HepG2 (cell line): Measurements from ENCODE around the gene ACP1. TPM values are rescaled to one million over a fixed set of nuclear protein-coding genes. Genes with fewer than 3 reads are reported as not detected.

Source experiments
- ATAC-seq: fragments of 200-7000 bp; cut with Tn5 transposase; 3 replicates; pipeline ENCODE4 v1.9.1; 2020; ENCODE audit warnings: mild to moderate bottlenecking, moderate library complexity
- BruUV-seq: library from RNA; stranded (reverse); fragments of 400-500 nt; replicated peaks from 2 replicates; lab custom pipeline; 2021; lab: Mats Ljungman, UMichigan
- CTCF ChIA-PET: fragments of 300-600 bp; formaldehyde crosslinking; extraction: SDS; loops from one replicate; lab custom pipeline; 2021; ENCODE audit warnings: low total read pairs, inconsistent platforms, low intra/inter-chr PET ratio; lab: Yijun Ruan, JAX
- POLR2A ChIA-PET: fragments of 350-600 bp; sonication (Branson Sonifier 250); formaldehyde crosslinking; loops from one replicate; lab custom pipeline; 2020; ENCODE audit warnings: antibody characterized with exemption, inconsistent platforms; lab: Yijun Ruan, JAX
- DNase-seq: peaks from one replicate; pipeline ENCODE4 v3.0.0-alpha.2; 2015; ENCODE audit warnings: low spot score
- FAIRE-seq: peaks from 3 replicates; lab custom pipeline; 2011; peaks lifted over from hg19 to GRCh38; lab: Jason Lieb, UNC
- H2AFZ ChIP-seq: one replicate; pipeline ENCODE4 v1.6.1; 2011; ENCODE audit warnings: low read length, inconsistent platforms
- H3K27ac ChIP-seq: fragments of 300-600 bp; 3 replicates; pipeline ENCODE4 v1.8.0; 2011; ENCODE audit warnings: mixed run types, mild to moderate bottlenecking, mixed read lengths, low read length, inconsistent platforms; ENCODE audit not compliant: insufficient read depth; ENCODE audit errors: extremely low read length
- H3K27me3 ChIP-seq, 2 experiments: fragments of 200-600 bp in 1 of 2; 2 replicates in 1 of 2; 3 replicates in 1 of 2; pipeline versions ENCODE4 v1.6.0 to v1.8.0; 2011; ENCODE audit warnings: low read length in 2 of 2, mild to moderate bottlenecking in 2 of 2, moderate library complexity in 2 of 2, inconsistent platforms in 1 of 2; ENCODE audit not compliant: insufficient read depth in 2 of 2, control insufficient read depth in 1 of 2
- H3K36me3 ChIP-seq, 2 experiments: fragments of 200-600 bp in 1 of 2; replicated peaks in 1 of 2; 2 replicates in 1 of 2; 3 replicates in 1 of 2; pipeline versions ENCODE4 v1.5.1 to v1.8.0; 2011; ENCODE audit warnings: low read length in 2 of 2, inconsistent platforms in 1 of 2; ENCODE audit not compliant: insufficient read depth in 2 of 2, control insufficient read depth in 1 of 2
- H3K4me1 ChIP-seq: 2 replicates; pipeline ENCODE4 v1.5.1; 2012; ENCODE audit warnings: low read length, inconsistent platforms; ENCODE audit not compliant: insufficient read depth
- H3K4me2 ChIP-seq: 2 replicates; pipeline ENCODE4 v1.6.0; 2011; ENCODE audit warnings: low read depth, low read length, inconsistent platforms
- H3K4me3 ChIP-seq, 3 experiments: fragments of 200-600 bp in 1 of 3; sonication (generic), shearing (Covaris generic) in 1 of 3; replicated peaks in 1 of 3; 2 replicates each; pipeline ENCODE4 v1.5.1; 2011 to 2016; ENCODE audit warnings: low read length in 3 of 3, inconsistent platforms in 2 of 3, low read depth in 2 of 3, mild to moderate bottlenecking in 2 of 3, control low read depth in 1 of 3, mixed read lengths in 1 of 3; ENCODE audit not compliant: insufficient read depth in 1 of 3
- H3K79me2 ChIP-seq: one replicate; pipeline ENCODE4 v1.6.1; 2011; ENCODE audit warnings: low read length, inconsistent platforms; ENCODE audit not compliant: insufficient read depth
- H3K9ac ChIP-seq: 2 replicates; pipeline ENCODE4 v1.6.0; 2011; ENCODE audit warnings: mild to moderate bottlenecking, low read depth, low read length, inconsistent platforms; ENCODE audit not compliant: insufficient read depth
- H3K9me3 ChIP-seq: 2 replicates; pipeline ENCODE4 v1.5.1; 2012; ENCODE audit warnings: mild to moderate bottlenecking, low read length
- H4K20me1 ChIP-seq: 2 replicates; pipeline ENCODE4 v1.6.0; 2011; ENCODE audit warnings: inconsistent platforms, mild to moderate bottlenecking, low read length, moderate library complexity; ENCODE audit not compliant: insufficient read depth
- BCL6 ChIP-seq: IDR thresholded peaks from 2 replicates; pipeline ENCODE4 v1.6.1; 2016; ENCODE audit warnings: missing genetic modification reagents, missing compliant biosample characterization
- DDIT3 ChIP-seq: sonication (generic); formaldehyde crosslinking; IDR thresholded peaks from 2 replicates; pipeline ENCODE4 v1.4.0; 2020; ENCODE audit warnings: mild to moderate bottlenecking, missing genetic modification reagents
- HCFC1 ChIP-seq: fragments of 150-350 bp; IDR thresholded peaks from 2 replicates; pipeline ENCODE4 v1.6.1; 2014; ENCODE audit warnings: low read depth, low read length
- MAF1 ChIP-seq: sonication (generic); formaldehyde crosslinking; IDR thresholded peaks from 2 replicates; pipeline ENCODE4 v1.5.0; 2020; ENCODE audit warnings: missing genetic modification reagents, borderline replicate concordance
- NCOA5 ChIP-seq: sonication (generic); formaldehyde crosslinking; IDR thresholded peaks from 2 replicates; pipeline ENCODE4 v1.4.0; 2020; ENCODE audit warnings: missing genetic modification reagents
- RARG ChIP-seq: sonication (generic); formaldehyde crosslinking; IDR thresholded peaks from 2 replicates; pipeline ENCODE4 v1.4.0; 2020; ENCODE audit warnings: low read depth, mild to moderate bottlenecking, missing genetic modification reagents
- SMARCE1 ChIP-seq: fragments of 450-650 bp; IDR thresholded peaks from 2 replicates; pipeline ENCODE4 v1.6.1; 2017; ENCODE audit warnings: borderline replicate concordance
- TCF12 ChIP-seq, 2 experiments: fragments of 450-650 bp in 1 of 2; sonication (generic) in 1 of 2; formaldehyde crosslinking in 1 of 2; IDR thresholded peaks; 2 replicates each; pipeline versions ENCODE4 v1.6.1 to v1.8.0; 2017 to 2022; ENCODE audit warnings: antibody characterized with exemption in 1 of 2, mild to moderate bottlenecking in 1 of 2, missing genetic modification reagents in 1 of 2, moderate library complexity in 1 of 2
- ZNF343 ChIP-seq: sonication (generic); formaldehyde crosslinking; IDR thresholded peaks from 2 replicates; pipeline ENCODE4 v1.4.0; 2020; ENCODE audit warnings: mild to moderate bottlenecking, missing genetic modification reagents
- ZNF737 ChIP-seq: sonication (generic); formaldehyde crosslinking; IDR thresholded peaks from 2 replicates; pipeline ENCODE4 v1.5.0; 2020; ENCODE audit warnings: missing genetic modification reagents, mild to moderate bottlenecking, borderline replicate concordance
- WGBS: methylation state at CpG from one replicate; pipeline ENCODE4 v1.1.6; 2017; ENCODE audit warnings: low lambda C conversion rate; 5-methylcytosine and 5-hydroxymethylcytosine counted together
- in situ Hi-C: cut with HindIII; loops from 2 replicates; pipeline ENCODE4 v1.10.0; 2017; ENCODE audit warnings: low pct_unique_long_range_greater_than_20kb; ENCODE audit not compliant: extremely low pct_ligation_motif_present
- intact Hi-C: fragments of 100-400 bp; cut with micrococcal nuclease; formaldehyde crosslinking; loops from one replicate; pipeline ENCODE4 v1.10.0; 2022; ENCODE audit not compliant: unreplicated experiment
- polyA plus RNA-seq, 8 experiments: library from polyadenylated mRNA; depleted of rRNA in 3 of 8; stranded (reverse) in 7 of 8; unstranded in 1 of 8; fragments of >200 nt; fragmentation: Illumina TruSeq in 4 of 8; extraction: Trizol in 4 of 8; gene quantifications; 2 replicates each; pipeline versions ENCODE4 v1.2.1 to v1.2.3, GENCODE V29; 2011 to 2016; ENCODE audit warnings: low read depth in 4 of 8, missing spikeins in 1 of 8, mixed read lengths in 1 of 8; ENCODE audit not compliant: insufficient read depth in 1 of 8
- total RNA-seq, 5 experiments: library from RNA; depleted of rRNA; stranded (reverse); fragments of >200 nt; fragmentation: Illumina TruSeq; extraction: Trizol; gene quantifications; 2 replicates each; pipeline ENCODE4 v1.2.3, GENCODE V29; 2016; ENCODE audit warnings: low read depth in 1 of 5

Gene ACP1
- total and polyA plus RNA-seq, 2 of the 13 experiments (the other 11 are each of a cell fraction or from before 2014, with no cell fraction given), result 246 to 348 TPM

- ATAC-seq (no peak), DNase-seq (no peak), FAIRE-seq (no peak)
- ChIA-PET CTCF (no interaction called here), POLR2A (no interaction called here)
- H3K27me3 ChIP-seq, result peaks cover 0 to 29% of the 10 kb centered on the region in 2 experiments; a peak in 3 of 5 replicates
- no peak overlapping the region for H3K27ac ChIP-seq
- intact Hi-C loops, result no loop called here
- H3K36me3 ChIP-seq, result no peaks in the 10 kb centered on the region
- no peak overlapping the region for H3K9ac ChIP-seq
- no peak overlapping the region for H3K4me2 ChIP-seq
- TF ChIP-seq HCFC1, result no peak
- no peak for TF ChIP-seq BCL6 (CRISPR knock-in tag)
- no peak for TF ChIP-seq TCF12 (IDR thresholded peaks at IDR 0.05)
- no peak for TF ChIP-seq TCF12 (CRISPR knock-in tag; IDR thresholded peaks at IDR 0.05)
- no peak for TF ChIP-seq MAF1 (CRISPR knock-in tag)
- TF ChIP-seq ZNF737 (CRISPR knock-in tag), result no peak
- no peak for TF ChIP-seq RARG (CRISPR knock-in tag)
- no peak for TF ChIP-seq DDIT3 (CRISPR knock-in tag)
- TF ChIP-seq ZNF343 (CRISPR knock-in tag), result no peak
- no peak for TF ChIP-seq SMARCE1
- TF ChIP-seq NCOA5 (CRISPR knock-in tag), result no peak
- no peak overlapping the region for H2AFZ ChIP-seq
- H4K20me1 ChIP-seq, result no peaks in the 10 kb centered on the region
- no peak overlapping the region for H3K4me3 ChIP-seq
- H3K79me2 ChIP-seq, result no peaks in the 10 kb centered on the region
- WGBS, result 6% methylated on average over 4 of the region's 4 CpGs
- no peaks in the 10 kb centered on the region for H3K4me1 ChIP-seq
- in situ Hi-C loops, result no loop called here
- no peaks in the 10 kb centered on the region for H3K9me3 ChIP-seq
- BruUV-seq, result no TSS peak
Measured at GRCh38 chr2:320561-320960, 55.8 kb downstream of the ACP1 start.

- Histone ChIP-seq H2AFZ (no peak overlapping the region), H3K4me1 (no peaks in the 10 kb centered on the region), H3K9ac (no peak overlapping the region), H3K79me2 (no peaks in the 10 kb centered on the region), H3K4me3 (no peak overlapping the region), H3K9me3 (no peaks in the 10 kb centered on the region), H4K20me1 (no peaks in the 10 kb centered on the region), H3K27ac (no peak overlapping the region), H3K27me3 (peaks cover 0 to 26% of the 10 kb centered on the region in 2 experiments; a peak in 2 of 5 replicates), H3K36me3 (no peaks in the 10 kb centered on the region), H3K4me2 (no peak overlapping the region)
- ChIA-PET POLR2A (no interaction called here), CTCF (no interaction called here)
- BruUV-seq, result no TSS peak
- in situ Hi-C loops, result no loop called here
- intact Hi-C loops, result no loop called here
- no peak for FAIRE-seq
- WGBS, result 21% methylated on average over 10 of the region's 10 CpGs
- no peak for ATAC-seq
- DNase-seq, result no peak
Measured at GRCh38 chr2:322326-322725, 57.6 kb downstream of the ACP1 start.
